Stimulated activated CD4-positive, alpha-beta T cell treated with anti-CD3 and anti-CD28 coated beads, TNF-alpha, amount 100 ng/mL, for 24 hours (primary cell): ENCODE data around the gene ZNF750.

ENCODE experiments used
- DNase-seq, 3 experiments: peaks; one replicate each; pipeline ENCODE4 v3.0.0-alpha.2; 2020; ENCODE audit warnings: low read depth in 3 of 3

The ZNF750 gene

DNA sequence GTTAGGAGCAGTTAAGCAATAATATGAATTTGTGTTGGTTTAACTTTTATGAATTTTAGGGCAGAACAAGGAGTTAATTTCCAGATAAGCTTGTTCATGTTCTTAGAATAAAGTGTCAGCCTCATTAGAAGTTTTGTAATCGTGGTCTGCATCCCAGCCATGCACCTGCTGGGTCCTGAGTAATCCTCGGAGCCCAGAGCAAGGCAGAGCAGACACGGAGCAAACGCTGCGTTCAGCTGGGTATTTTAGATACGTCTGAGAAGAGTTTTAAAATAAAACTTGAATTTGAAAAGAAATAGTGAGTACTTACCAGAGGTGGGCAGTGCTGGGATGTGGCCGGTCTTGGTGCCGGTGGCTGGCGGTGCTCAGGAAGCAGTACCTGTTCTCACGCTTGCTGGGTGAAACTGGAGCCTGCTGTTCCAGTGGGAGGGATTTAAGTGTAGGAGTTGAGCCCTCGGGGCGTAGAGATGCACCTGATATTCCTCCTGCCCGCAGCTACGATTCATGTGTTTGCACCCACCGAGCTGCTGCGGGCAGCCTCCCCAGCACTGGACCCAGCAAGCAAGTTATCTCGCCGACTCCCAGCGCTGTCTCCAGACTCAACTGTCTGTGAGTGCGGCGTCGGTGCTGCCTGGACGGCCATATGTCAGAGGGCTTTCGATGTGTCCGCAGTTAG is at the start of gene ZNF750:
Gene ZNF750 (minus strand): TSS at position 406 of the 676 bp plus-strand sequence. CDS start 7,568 bp downstream, outside the sequence.
- no peak for DNase-seq

DNA sequence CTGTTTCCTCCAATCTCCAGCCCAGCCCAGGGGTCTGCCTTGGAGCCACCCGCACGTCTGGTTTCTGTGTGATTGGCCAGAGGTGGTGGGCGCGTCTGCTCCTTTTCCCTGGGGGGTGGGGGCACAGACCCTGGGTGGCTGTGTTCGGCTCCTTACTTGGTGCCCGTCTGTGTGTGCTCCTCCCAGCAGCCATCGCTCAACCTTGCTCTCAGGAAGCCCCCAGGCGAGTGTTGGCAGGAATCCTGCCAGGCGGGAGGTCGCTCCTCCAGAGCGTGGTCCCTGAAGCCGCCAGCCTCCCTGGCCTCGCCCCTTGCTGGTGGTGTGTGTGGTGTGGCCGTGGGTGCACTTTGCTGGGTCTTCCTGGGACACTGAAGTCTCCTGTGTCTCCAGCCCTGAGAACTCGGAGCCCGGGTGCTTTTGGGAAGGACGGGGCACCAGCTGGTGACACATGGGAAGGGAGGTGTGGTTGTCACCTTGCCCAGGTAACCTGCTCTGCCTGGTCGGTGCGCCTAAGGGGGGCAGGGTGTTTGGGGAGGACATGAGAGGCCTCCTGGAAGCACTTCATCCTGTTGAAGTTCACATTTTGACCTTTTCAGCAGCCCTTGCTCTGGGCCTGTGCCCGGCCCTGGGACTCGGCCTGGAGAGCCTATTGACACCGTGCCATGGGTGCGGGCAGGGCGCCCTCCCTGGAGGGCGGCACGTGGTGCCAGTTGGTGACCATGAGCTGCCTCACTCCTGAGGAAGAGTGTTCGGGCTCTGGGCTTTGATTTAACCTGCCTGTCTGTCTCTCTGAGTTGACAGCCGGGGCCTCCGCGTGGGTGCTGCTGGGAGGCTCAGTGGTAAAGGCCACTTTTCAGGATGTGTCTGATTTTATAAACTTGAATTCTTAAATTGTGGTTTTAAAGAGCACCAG is 49.0 kb upstream of the ZNF750 start:
- DNase-seq = no peak

DNA sequence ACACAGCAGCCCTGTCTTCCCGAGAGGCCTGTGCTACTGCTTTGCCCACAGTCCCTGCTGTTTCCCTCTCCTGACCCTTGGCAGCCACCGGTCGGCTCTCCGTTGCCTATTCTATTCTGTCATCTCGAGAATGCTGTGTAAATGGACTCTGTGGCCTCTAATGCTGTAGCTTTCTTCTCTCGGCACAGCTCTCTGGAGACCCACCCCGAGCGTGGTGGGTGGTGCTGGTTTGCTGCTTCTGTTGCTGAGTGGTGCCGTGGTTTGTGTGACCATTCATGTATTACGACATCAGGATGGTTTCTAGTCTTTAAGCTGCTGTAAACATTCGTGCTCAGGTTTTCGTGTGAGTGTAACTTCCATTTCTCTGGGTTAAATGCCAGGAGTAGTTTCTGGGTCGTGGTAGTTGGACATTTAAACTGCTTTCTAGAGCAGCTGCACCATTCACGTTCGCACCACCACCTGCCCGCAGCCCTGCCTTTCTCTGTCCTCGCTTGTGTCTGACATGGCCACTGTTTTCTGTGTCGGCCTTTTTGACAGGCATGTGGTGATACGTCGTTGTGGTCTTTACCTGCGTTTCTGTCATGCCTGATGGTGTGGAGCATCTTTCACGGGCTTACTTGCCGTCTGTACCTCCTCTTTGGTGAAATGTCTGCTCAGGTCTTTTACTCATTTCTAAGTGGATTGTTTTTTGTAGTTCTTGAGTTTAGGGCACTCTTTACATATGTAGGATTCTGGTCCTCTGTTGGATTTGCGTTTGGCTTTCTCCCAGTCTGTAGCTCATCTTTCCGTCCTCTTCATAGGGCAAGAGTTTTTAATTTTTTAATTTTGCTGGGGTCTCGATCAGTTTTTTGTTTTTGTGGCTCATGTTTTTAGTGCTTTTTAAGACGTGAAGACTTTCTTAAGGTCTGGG is 47.7 kb upstream of the ZNF750 start:
- DNase-seq = no peak

DNA sequence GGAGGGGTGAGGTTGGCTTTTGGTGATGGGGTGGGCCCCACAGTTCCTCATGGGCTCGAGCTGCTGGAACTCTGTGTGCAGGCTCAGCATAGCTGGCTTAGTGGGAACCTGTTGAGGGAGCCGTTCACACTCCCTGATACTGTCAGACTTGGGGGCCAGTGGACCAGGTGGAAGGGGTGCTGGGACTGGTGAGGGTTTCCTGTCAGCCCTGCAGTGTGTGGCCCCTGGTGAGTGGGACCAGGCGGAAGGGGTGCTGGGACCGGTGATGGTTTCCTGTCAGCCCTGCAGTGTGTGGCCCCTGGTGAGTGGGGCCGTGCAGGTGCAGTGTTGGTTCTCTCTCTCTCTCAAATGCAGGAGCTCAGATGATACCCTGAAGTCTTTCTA is 45.1 kb upstream of the ZNF750 start:
- peak in 1 of 3 experiments; percentile 18 for DNase-seq

DNA sequence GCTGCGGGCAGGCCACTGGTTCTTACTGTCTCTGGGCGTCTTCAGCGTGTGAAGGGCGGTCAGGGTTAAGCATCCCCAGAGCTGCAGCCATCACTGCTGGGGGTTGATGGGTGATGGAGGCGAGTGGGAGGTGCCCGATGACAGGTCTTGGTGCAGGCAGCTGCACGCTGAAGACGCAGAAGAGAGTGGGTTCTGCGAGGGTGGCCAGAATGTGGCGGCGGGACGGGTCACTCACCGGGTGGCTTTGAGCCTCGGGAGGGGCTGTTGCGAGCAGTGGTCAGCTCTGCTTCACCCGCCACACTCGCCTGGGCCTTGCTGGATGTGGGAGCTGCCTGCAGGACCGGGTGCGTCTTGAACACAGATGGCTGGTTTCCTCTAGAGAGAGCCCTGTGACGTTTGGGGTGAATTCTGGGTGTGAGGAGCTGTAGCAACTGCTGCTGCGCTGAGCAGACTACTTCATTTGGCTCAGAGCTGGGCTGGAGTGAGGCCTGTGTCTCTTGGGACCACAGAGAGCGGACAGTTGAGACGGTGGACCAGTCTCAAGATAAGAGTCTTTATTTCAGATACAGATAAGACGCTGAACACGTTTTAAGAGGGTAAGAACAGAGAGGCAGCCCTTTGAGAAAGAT is 44.6 kb upstream of the ZNF750 start:
- DNase-seq = no peak

DNA sequence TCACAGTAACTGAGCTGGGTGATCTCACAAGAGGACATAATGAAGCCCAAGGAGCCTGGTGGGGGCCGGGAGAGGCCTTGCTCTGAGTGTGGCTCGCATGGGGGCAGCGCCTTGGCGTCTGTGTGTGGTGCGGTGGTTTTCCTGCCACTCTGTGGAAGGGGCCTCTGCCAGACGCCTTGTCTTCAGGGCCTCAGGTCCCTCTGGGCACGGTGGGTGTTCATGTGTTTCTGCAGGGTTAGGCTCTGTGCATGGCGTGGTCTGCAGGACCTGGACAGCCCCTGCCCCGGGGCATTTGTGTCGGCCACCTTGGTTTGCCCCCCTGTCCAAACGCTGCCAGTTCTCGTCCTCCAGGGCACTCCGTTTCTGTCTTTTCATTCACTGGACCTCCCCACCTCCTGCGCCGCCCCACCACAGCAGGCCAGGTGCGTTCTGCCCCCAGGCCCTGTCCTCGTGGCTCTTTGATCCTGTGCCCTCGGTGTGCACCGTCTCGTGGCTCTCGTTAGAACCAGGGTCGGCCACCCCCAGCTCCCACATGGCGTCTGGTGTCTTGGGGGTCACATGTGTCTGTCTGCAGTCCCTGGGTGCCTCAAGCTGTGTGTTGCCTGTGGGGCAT is 43.7 kb upstream of the ZNF750 start:
- no peak for DNase-seq

DNA sequence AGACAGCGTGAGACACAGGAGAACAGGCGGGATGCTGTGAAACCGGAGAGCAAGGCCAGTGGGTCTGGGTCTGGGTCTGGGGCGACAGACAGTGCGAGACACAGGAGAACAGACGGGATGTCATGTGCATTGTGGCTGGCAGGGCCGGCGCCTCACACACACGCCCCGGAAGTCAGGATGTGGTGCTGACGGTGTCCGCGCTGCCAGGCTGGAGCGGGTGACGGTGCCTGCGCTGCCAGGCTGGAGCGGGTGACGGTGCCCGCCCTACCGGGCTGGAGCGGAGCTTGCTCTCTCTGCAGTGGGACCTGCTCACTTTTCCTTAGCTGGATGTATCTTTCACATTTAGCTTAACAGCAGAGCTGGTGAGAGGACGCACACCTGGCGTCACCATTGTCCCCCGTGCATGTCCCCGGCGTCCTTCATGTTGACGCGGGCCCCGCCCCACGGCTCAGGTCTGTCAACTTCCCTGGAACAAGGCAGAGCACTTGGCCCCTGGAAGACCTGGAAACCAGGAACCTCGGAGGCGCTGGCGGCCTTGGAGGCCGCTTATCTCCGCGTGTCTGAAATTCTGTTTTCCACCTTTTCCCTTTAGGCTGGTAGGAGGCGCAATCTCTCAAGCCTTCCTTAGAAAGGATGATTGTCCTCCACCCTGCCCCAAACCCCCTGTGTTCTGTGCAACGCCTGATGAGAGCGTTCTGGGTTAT is 43.0 kb upstream of the ZNF750 start:
- peak; percentile 30 to 68 (median 47) for DNase-seq

DNA sequence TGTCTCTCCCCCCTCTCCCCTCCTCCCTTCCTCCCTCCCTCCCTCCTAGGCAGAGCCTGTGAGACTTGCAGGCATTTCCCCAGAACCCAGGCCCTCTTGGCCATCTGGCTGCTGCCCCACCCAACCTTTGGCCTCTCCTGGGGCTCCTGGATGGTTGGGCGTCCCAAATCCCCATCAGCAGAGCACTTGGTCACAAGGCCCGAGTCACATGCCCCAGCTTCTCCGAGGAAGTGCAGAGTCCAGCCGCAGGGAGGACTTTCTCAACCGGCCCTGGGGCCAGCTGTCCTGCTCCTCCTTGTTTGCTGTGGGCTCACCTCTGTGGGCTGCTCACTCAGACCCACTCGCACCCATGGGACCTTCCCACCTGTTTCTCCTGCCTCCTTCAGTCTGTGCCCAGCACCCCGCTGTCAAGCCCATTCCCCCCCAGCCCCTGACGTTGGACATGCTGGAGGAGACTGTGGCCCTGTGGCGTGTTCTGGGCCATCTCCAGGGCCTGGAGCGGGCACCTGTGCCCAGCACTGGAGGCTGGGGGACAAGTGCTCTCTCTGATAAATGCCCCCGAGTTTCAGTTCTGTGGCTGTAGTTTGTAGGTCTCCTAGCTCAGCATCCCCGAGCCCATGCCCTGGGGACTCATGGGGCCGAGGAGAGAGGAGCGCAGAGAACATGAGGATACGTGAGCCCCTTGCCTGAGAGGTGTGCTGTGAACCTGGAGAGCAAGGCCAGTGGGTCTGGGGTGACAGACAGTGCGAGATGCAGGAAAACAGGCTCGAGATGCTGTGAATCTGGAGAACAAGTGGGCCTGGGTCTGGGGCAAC is 42.3 kb upstream of the ZNF750 start:
- DNase-seq = no peak

DNA sequence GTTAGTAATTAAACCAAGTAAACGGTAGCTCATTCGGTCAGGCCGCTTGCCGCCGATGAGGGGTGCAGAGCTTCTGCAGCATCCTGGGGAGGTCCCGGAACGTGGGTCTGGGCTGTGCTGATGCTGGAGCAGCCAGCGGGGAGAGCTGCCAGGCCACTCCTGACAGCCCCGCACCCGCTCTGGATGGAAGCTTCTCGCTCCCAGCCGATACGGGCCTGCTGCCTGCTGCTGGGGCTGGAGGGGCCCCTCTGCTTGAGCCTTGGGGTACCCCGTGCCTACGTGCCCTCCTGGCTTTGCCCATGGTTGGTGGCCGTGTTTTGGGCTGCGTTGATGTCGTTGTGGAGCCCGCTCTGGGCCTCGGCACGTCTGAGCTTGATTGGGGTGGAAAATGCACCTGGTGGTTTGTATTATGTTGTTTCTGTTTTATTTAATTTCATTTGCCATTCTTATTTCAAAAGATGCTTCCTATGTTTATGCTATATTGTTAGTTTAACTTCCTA is 41.6 kb upstream of the ZNF750 start:
- DNase-seq = no peak

DNA sequence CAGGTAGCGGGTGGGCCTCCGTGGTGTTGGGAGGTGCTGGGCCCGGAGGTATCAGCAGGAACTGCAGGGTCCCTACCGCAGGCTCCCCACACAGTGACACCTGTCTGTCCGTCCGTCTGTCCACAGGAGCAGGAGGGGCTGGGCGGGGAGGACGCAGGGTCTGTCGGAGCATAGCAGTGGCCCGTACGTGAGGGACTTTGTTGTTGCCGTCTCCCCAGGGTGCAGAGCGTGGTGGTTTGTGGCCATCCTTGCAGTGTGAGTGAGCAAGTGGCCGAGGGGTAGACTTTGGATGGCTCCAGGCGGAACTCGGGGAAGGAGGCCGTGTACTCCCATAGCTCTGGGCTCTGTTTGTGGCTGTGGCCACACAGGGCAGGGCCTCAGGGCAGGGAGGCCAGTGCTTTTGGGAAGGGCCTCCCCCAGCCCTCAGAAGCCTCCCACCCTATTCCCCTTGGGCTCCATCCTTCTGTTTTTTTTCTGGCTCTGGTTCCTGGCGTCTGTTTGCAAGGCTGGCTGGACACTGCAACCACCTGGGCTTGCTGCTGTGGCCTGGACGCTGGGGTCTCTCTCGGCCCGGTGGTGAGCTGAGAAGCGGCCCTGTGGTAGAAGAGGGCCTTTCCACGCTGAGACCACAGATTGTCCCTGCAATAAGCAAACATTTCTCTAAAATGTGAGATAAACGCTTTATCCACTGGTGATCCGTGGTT is 41.0 kb upstream of the ZNF750 start:
- no peak for DNase-seq

DNA sequence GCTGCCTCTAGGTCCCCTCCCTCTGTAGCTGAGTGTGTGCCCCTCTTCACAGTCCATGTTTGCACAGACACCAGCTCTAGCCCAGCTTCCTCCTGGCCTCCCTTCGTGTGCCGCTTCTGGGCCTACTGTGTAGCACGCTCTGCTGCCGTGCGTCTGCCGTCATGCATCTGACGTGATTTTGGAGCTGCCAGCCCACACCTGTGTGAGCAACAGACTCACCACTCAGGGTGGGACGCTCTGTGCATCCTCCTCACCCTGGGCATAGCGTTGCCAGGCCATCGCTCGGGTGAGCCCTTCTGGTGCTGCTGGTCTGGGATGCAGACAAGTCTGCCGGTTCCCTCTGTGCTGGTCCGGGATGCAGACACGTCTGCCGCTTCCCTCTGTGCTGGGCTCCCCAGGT is 39.4 kb upstream of the ZNF750 start:
- DNase-seq = no peak

DNA sequence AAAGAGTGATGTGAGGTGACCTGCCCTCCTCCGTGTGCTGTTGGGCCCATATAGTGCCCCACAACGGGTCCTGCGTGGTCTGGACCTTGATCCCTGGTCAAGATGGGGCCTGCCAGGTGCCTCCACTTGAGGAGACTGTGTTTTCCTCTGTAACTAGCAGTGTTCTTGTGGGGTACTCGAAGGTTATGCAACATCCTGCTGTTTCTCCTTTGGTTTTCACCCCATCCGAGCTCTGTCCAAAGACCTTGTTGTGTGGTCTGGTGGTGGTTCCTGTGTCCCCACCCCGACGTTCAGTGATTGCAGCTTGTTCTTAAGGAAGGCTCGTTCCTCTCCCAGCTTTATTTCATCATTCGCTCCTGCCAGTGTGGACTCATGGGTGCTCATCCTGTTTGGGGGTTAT is 38.7 kb upstream of the ZNF750 start:
- DNase-seq = no peak

DNA sequence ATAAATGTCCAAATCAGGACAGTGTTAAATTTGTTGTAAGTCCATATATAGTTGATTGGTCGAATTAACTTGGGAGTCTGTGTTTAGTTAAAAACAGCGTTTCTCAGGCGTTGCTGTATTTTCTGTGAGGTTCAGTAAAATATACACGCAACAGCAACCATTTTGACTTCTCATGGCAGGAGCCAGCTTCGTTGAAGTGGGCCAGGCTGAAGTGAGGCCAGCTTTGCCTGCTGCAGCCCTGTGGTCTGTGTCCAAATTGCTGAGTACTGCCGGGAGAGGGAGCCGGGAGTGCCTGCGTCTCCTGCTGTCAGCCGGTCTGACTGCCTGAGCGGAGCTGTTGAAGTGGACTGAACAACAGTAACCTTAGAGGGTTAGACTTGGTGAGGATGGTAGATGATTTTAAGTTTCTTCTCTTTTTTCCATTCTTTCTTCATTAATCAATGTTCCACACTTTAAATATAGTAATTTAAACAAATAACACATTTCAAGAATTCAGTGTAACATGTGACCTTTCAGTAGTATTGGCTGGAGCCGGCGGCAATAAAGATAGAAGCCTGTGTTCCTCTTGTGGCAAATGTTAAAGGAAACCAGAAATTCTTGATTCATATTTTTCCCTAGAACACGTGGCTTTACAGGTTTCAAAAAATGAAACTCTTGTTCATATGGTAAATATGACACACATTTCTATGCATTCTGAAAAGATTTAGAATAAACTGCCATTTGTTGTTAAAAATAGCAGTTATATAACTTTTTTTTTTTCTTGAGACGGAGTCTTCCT is 37.0 kb upstream of the ZNF750 start:
- DNase-seq = no peak

DNA sequence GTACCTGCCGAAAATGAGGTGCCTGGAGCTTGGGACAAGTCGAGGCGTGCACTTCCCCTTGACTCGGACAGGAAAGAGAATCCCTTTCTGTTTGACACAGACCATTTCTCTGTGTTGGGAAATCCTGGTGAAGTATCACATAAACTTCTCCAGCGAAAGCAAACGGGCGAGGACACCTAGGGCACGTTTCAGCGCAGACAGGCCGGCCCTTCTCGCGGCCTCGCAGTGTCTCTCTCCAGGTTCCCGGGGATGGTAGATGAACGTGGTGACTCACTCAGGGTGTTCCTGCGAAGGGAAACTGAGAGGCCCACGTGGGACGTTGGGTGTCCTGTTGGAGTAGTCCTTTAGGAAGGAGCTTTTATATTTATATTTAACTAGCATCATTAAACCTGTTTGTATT is 36.3 kb upstream of the ZNF750 start:
- no peak for DNase-seq

DNA sequence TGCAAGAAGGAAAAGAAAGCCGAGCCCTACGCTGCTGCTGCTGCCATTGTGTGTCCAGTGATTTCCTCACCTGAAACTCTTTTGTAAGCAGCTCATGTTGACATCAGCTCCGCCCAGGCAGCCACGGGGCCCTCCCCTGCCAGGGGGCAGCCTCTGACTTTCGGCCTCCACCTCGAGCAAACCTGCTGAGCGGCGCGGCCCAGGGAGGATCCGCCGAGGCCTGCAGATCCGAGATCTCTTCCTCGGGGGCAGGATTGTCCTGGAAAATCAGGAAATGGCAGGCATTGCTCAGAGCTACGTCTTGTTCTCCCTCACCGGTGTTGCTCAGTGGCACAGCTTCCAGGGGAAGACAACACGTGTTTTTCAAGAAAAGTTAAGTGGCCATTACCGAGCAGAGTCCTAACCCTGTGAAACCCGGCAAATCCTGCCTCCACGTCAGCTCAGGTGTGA is 35.6 kb upstream of the ZNF750 start:
- no peak for DNase-seq

DNA sequence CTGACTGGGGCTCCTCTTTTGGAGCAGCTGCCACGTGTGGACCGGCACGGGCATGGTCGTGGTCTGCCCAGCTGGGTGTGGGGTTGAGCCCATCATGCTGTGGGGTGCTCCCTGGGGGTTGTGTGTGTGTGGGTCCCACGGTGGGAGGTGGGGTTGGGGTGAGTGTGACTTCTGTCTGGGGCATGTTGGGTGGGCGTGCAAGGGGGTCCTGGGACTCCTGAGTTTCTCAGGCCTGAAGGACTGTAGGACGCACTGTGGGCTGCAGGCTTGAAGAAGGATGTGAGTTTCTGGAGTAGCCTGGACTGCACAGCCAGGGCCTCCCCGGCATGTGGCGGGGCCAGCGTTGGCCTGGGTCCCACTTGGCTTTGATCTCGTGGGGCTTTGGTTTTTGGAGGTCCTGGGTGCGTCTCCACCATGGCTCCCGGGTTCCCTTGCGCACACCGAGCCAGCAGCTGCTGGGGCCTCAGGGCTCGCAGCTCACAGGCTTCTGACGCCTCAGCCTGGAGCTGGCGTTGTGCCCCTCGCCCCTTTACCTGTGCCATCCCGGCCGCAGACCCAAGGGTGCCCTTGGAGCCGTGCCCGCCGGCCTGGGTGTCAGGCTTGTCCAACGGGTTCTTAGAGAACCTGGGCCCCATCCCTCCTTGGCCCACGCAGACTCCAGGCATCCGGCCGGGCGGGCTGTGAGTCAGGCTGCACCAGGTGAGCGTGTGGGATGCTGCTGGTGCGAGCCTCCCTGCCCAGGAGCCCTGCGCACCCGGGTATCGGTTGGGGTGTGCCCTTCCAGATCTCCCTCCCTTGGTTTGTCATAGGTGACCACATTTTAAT is 34.4 kb upstream of the ZNF750 start:
- no peak for DNase-seq

DNA sequence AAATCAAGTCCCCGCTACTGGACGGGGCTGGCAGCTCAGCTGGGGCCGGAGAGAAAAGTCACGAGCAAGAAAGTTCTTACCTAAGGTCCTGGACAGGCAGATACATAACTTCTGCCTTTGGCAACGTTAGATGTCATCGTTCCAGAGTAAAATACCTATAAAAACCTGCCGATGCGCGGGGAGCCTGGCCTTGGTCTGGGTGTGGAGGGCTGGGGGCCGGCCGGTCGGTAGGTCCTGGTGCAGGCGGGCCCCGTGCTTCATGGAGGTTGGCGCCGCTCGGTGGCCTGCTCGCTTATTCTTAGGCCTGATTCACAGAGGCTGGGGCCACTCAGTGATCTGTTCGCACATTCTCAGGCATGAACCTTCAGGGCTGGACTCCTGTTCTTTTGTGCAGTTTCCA is 33.7 kb upstream of the ZNF750 start:
- no peak for DNase-seq
